ENCODE data around the gene CPEB3. TPM values are rescaled to one million over a fixed set of nuclear protein-coding genes. Genes with fewer than 3 reads are reported as not detected.

CPEB3 gene
- total and polyA plus RNA-seq, 9 of the 15 experiments (the other 6 are each of a cell fraction or from before 2014, with no cell fraction given) = 0.15 to 1.2 (median 0.51) TPM

GRCh38 chr10:92291921-92292845, 1.3 kb upstream of the CPEB3 start (continued):
- TF ChIP-seq HMGXB4 (CRISPR knock-in tag; IDR thresholded peaks at IDR 0.05) (no peak), SMARCE1 (IDR thresholded peaks at IDR 0.05) (no peak), ZC3H8 (IDR thresholded peaks at IDR 0.05) (no peak), ZNF507 (tag; conservative IDR thresholded peaks at IDR 0.05) (no peak), FOSL1 (tag; conservative IDR thresholded peaks at IDR 0.05) (peak; percentile 39; the same call in 1 of the 2 replicates), FUS (optimal IDR thresholded peaks at IDR 0.05; ENCODE audit: low read depth, low read length) (no peak), ZNF134 (CRISPR knock-in tag; conservative IDR thresholded peaks at IDR 0.05) (no peak), ASH1L (IDR thresholded peaks at IDR 0.05; ENCODE audit: borderline replicate concordance, low read depth, partially characterized antibody) (no peak), DEAF1 (CRISPR knock-in tag; IDR thresholded peaks at IDR 0.05) (0 out of 2 replicates have a peak, but pooled peaks have one; percentile 8), CTBP1 (IDR thresholded peaks at IDR 0.05; ENCODE audit: borderline replicate concordance) (no peak), HBP1 (CRISPR knock-in tag; IDR thresholded peaks at IDR 0.05) (no peak), ETV5 (CRISPR knock-in tag; IDR thresholded peaks at IDR 0.05; ENCODE audit: low read depth) (no peak), SIX5 (IDR thresholded peaks at IDR 0.05; ENCODE audit: borderline replicate concordance in 1 of 2, insufficient read depth in 1 of 2, low read depth in 1 of 2, low read length in 2 of 2) (no peak), POLR2AphosphoS5 (IDR thresholded peaks at IDR 0.05; ENCODE audit: control insufficient read depth, insufficient read depth, low read depth, low read length) (no peak), ZNF175 (CRISPR knock-in tag; IDR thresholded peaks at IDR 0.05; ENCODE audit: low read depth) (no peak), ZNF282 (CRISPR knock-in tag; IDR thresholded peaks at IDR 0.05) (no peak), CHD2 (IDR thresholded peaks at IDR 0.05; ENCODE audit: low read depth, low read length) (no peak), ZFPM2 (CRISPR knock-in tag; IDR thresholded peaks at IDR 0.05) (no peak), FOXK2 (conservative IDR thresholded peaks at IDR 0.05 in 1 of 2, IDR thresholded peaks at IDR 0.05 in 1 of 2; ENCODE audit: low read depth in 2 of 2) (no peak), ZNF717 (CRISPR knock-in tag; IDR thresholded peaks at IDR 0.05) (no peak), HNRNPK (IDR thresholded peaks at IDR 0.05; ENCODE audit: low read depth, low read length, poor library complexity, severe bottlenecking) (no peak), ZNF644 (tag; IDR thresholded peaks at IDR 0.05; ENCODE audit: low read depth) (no peak), NFIC (IDR thresholded peaks at IDR 0.05) (peak; percentile 33; the same call in 1 of the 2 replicates), KLF1 (tag; IDR thresholded peaks at IDR 0.05) (no peak), JUNB (CRISPR knock-in tag; conservative IDR thresholded peaks at IDR 0.05) (no peak)

Measured in K562 (cell line).